K562 (cell line): ENCODE data around the gene EXOC3L1. TPM values are rescaled to one million over a fixed set of nuclear protein-coding genes. Genes with fewer than 3 reads are reported as not detected.

ENCODE experiments used
- ATAC-seq: fragments of 200-7000 bp; cut with Tn5 transposase; 3 replicates; pipeline ENCODE4 v1.9.1; 2020; ENCODE audit warnings: moderate library complexity
- BruUV-seq: library from RNA; stranded (reverse); fragments of 400-500 nt; replicated peaks from 2 replicates; lab custom pipeline; 2021; lab: Mats Ljungman, UMichigan
- CTCF ChIA-PET: fragments of 300-600 bp; formaldehyde crosslinking; extraction: SDS; loops from one replicate; lab custom pipeline; 2021; ENCODE audit warnings: low intra/inter-chr PET ratio; lab: Yijun Ruan, JAX
- POLR2A ChIA-PET: fragments of 300-600, 350-650 bp; sonication (Branson Sonifier 250); formaldehyde crosslinking; extraction: SDS; loops from one replicate; lab custom pipeline; 2021; ENCODE audit warnings: antibody characterized with exemption, inconsistent platforms; lab: Yijun Ruan, JAX
- DNase-seq, 4 experiments: peaks; one replicate each; pipeline versions ENCODE4 v3.0.0 to v3.0.0-alpha.2; 2011 to 2018; ENCODE audit warnings: low spot score in 3 of 4, mixed read lengths in 3 of 4; ENCODE audit errors: extremely low read depth in 1 of 4
- FAIRE-seq: peaks from 2 replicates; lab custom pipeline; 2011; peaks lifted over from hg19 to GRCh38; lab: Jason Lieb, UNC
- H2AFZ ChIP-seq: 2 replicates; pipeline ENCODE4 v1.6.0; 2011; ENCODE audit warnings: low read depth, low read length, control low read depth, inconsistent platforms
- H3K27ac ChIP-seq: fragments of 200-600 bp; 3 replicates; pipeline ENCODE4 v1.8.0; 2011; ENCODE audit warnings: low read depth, mild to moderate bottlenecking, control low read depth, inconsistent platforms, low read length, moderate library complexity, mixed read lengths; ENCODE audit errors: extremely low read depth
- H3K27me3 ChIP-seq, 2 experiments: fragments of 300-600 bp in 1 of 2; 2 replicates in 1 of 2; 3 replicates in 1 of 2; pipeline versions ENCODE4 v1.6.0 to v1.8.0; 2011; ENCODE audit warnings: inconsistent platforms in 2 of 2, low read length in 2 of 2, mild to moderate bottlenecking in 1 of 2, mixed read lengths in 1 of 2, moderate library complexity in 1 of 2; ENCODE audit not compliant: control insufficient read depth in 2 of 2, insufficient read depth in 2 of 2
- H3K36me3 ChIP-seq: fragments of 300-600 bp; 3 replicates; pipeline ENCODE4 v1.8.0; 2011; ENCODE audit warnings: mild to moderate bottlenecking, low read length, inconsistent platforms; ENCODE audit not compliant: control insufficient read depth, insufficient read depth
- H3K4me1 ChIP-seq, 2 experiments: fragments of 200-600 bp in 1 of 2; replicated peaks in 1 of 2; 2 replicates in 1 of 2; 3 replicates in 1 of 2; pipeline versions ENCODE4 v1.5.1 to v1.8.0; 2011; ENCODE audit warnings: inconsistent platforms in 2 of 2, low read length in 2 of 2, mild to moderate bottlenecking in 1 of 2, mixed read lengths in 1 of 2, moderate library complexity in 1 of 2; ENCODE audit not compliant: control insufficient read depth in 2 of 2, insufficient read depth in 2 of 2
- H3K4me2 ChIP-seq: 2 replicates; pipeline ENCODE4 v1.6.1; 2011; ENCODE audit warnings: low read length, control low read depth, inconsistent platforms, mixed read lengths; ENCODE audit not compliant: insufficient read depth
- H3K4me3 ChIP-seq: fragments of 200-600 bp; sonication (generic), shearing (Covaris generic); 2 replicates; pipeline ENCODE4 v1.5.1; 2016; ENCODE audit warnings: control low read depth, inconsistent platforms
- H3K79me2 ChIP-seq: fragments of 200-600 bp; 3 replicates; pipeline ENCODE4 v1.8.0; 2011; ENCODE audit warnings: low read length, inconsistent platforms; ENCODE audit not compliant: control insufficient read depth, insufficient read depth
- H3K9ac ChIP-seq, 2 experiments: 2 replicates each; pipeline versions ENCODE4 v1.6.0 to v1.6.1; 2011; ENCODE audit warnings: low read depth in 2 of 2, low read length in 2 of 2, control low read depth in 1 of 2, inconsistent platforms in 1 of 2, mild to moderate bottlenecking in 1 of 2, mixed read lengths in 1 of 2; ENCODE audit not compliant: insufficient read depth in 1 of 2
- H3K9me1 ChIP-seq: one replicate; pipeline ENCODE4 v1.6.0; 2011; ENCODE audit warnings: inconsistent platforms, mild to moderate bottlenecking, low read length, moderate library complexity; ENCODE audit not compliant: control insufficient read depth, insufficient read depth
- H3K9me3 ChIP-seq: replicated peaks from 2 replicates; pipeline ENCODE4 v1.5.1; 2011; ENCODE audit warnings: low read depth, low read length, inconsistent platforms; ENCODE audit not compliant: control insufficient read depth, insufficient read depth
- H4K20me1 ChIP-seq: replicated peaks from 2 replicates; pipeline ENCODE4 v1.6.1; 2011; ENCODE audit warnings: low read length, inconsistent platforms, mixed read lengths; ENCODE audit not compliant: control insufficient read depth, insufficient read depth
- ATF7 ChIP-seq: fragments of 450-650 bp; IDR thresholded peaks from 2 replicates; pipeline ENCODE4 v1.7.1; 2014; ENCODE audit warnings: mild to moderate bottlenecking, moderate library complexity
- CBX8 ChIP-seq: fragments of 200-600 bp; sonication (generic); IDR thresholded peaks from 2 replicates; pipeline ENCODE4 v1.6.1; 2012; ENCODE audit warnings: borderline replicate concordance, mixed run types, low read depth, mild to moderate bottlenecking, moderate library complexity, mixed read lengths, low read length, control low read depth, inconsistent platforms; ENCODE audit not compliant: poor library complexity, severe bottlenecking; ENCODE audit errors: extremely low read depth
- HNRNPLL ChIP-seq: fragments of 200-400 bp; formaldehyde crosslinking; IDR thresholded peaks from 2 replicates; pipeline ENCODE4 v1.6.1; 2017; ENCODE audit warnings: low read length, low read depth, mild to moderate bottlenecking; ENCODE audit not compliant: poor library complexity, severe bottlenecking
- JUND ChIP-seq, 2 experiments: IDR thresholded peaks; 2 replicates in 1 of 2; 3 replicates in 1 of 2; pipeline ENCODE4 v1.6.1; 2011; ENCODE audit warnings: borderline replicate concordance in 2 of 2, low read depth in 2 of 2, low read length in 2 of 2, improper control_type of control experiment in 1 of 2, missing biosample characterization in 1 of 2, missing genetic modification characterization in 1 of 2, missing genetic modification reagents in 1 of 2
- NONO ChIP-seq, 2 experiments: fragments of 200-400 bp in 1 of 2; fragments of 450-650 bp in 1 of 2; formaldehyde crosslinking in 1 of 2; IDR thresholded peaks; 2 replicates each; pipeline ENCODE4 v1.6.1; 2017; ENCODE audit warnings: low read depth in 2 of 2, mild to moderate bottlenecking in 2 of 2, moderate library complexity in 2 of 2, low read length in 1 of 2
- POLR3A ChIP-seq: IDR thresholded peaks from 2 replicates; pipeline ENCODE4 v1.6.1; 2011; ENCODE audit warnings: borderline replicate concordance, mild to moderate bottlenecking, moderate library complexity; ENCODE audit not compliant: insufficient read length, insufficient read depth; ENCODE audit errors: extremely low read depth
- PTTG1 ChIP-seq: fragments of 450-650 bp; IDR thresholded peaks from 2 replicates; pipeline ENCODE4 v1.6.1; 2016; ENCODE audit warnings: low read depth, mild to moderate bottlenecking, missing genetic modification characterization, missing compliant biosample characterization
- RAD21 ChIP-seq, 2 experiments: fragments of 250-450 bp in 1 of 2; fragments of 450-650 bp in 1 of 2; sonication (Bioruptor Pico) in 1 of 2; formaldehyde crosslinking in 1 of 2; IDR thresholded peaks in 1 of 2; conservative IDR thresholded peaks in 1 of 2; 2 replicates each; pipeline versions ENCODE4 v1.4.0 to v1.8.0; 2020 to 2022; ENCODE audit warnings: mild to moderate bottlenecking in 2 of 2, moderate library complexity in 1 of 2
- SMAD4 ChIP-seq: fragments of 250-450 bp; sonication (Bioruptor Pico); conservative IDR thresholded peaks from 2 replicates; pipeline ENCODE4 v1.8.0; 2021; ENCODE audit warnings: inconsistent platforms, mild to moderate bottlenecking, moderate library complexity
- TCF3 ChIP-seq: sonication (generic); formaldehyde crosslinking; IDR thresholded peaks from 2 replicates; pipeline ENCODE4 v1.4.0; 2020; ENCODE audit warnings: mild to moderate bottlenecking, missing genetic modification reagents
- TFAM ChIP-seq: fragments of 250-450 bp; sonication (Bioruptor Pico); conservative IDR thresholded peaks from 2 replicates; pipeline ENCODE4 v1.5.0; 2021; ENCODE audit warnings: mild to moderate bottlenecking, moderate library complexity
- WHSC1 ChIP-seq: IDR thresholded peaks from one replicate; pipeline ENCODE4 v1.6.1; 2012; ENCODE audit warnings: low read length, control low read depth, inconsistent platforms
- ZC3H4 ChIP-seq: sonication (generic); formaldehyde crosslinking; IDR thresholded peaks from 2 replicates; pipeline ENCODE4 v1.9.0; 2021; ENCODE audit warnings: missing genetic modification reagents, borderline replicate concordance
- ZNF253 ChIP-seq: fragments of 250-450 bp; sonication (Bioruptor Pico); conservative IDR thresholded peaks from 2 replicates; pipeline ENCODE4 v1.6.1; 2021; ENCODE audit warnings: mild to moderate bottlenecking
- ZNF263 ChIP-seq: sonication (generic); formaldehyde crosslinking; IDR thresholded peaks from 2 replicates; pipeline ENCODE4 v1.8.0; 2022; ENCODE audit warnings: mild to moderate bottlenecking, missing genetic modification reagents, borderline replicate concordance
- WGBS: fragments of 100-300 bp; shearing (Covaris generic); methylation state at CpG from one replicate; pipeline ENCODE4 v1.1.6; 2016; ENCODE audit warnings: low coverage, mixed read lengths; ENCODE audit not compliant: insufficient coverage; ENCODE audit errors: missing lambda C conversion rate; 5-methylcytosine and 5-hydroxymethylcytosine counted together
- in situ Hi-C: fragments of 300-500 bp; cut with MboI; formaldehyde crosslinking; loops from 4 replicates; pipeline ENCODE4 v1.15.0; 2018; ENCODE audit warnings: inconsistent platforms, mixed read lengths
- intact Hi-C: fragments of 100-400 bp; cut with micrococcal nuclease; formaldehyde crosslinking; loops from 2 replicates; pipeline ENCODE4 v1.14.2; 2022
- polyA plus RNA-seq, 8 experiments: library from polyadenylated mRNA; depleted of rRNA in 4 of 8; stranded (reverse) in 5 of 8; unstranded in 3 of 8; fragments of >200 nt; fragmentation: Nextera tagmentation in 2 of 8; fragmentation: Illumina TruSeq in 1 of 8; extraction: Ambion mirVana in 2 of 8; extraction: Trizol in 1 of 8; gene quantifications; 2 replicates each; pipeline versions ENCODE4 v1.2.1 to v1.2.3, GENCODE V29; 2011 to 2014; ENCODE audit warnings: inconsistent platforms in 1 of 8, missing spikeins in 1 of 8
- total RNA-seq, 7 experiments: library from RNA; depleted of rRNA in 6 of 7; stranded (reverse); fragments of >200 nt in 6 of 7; fragmentation: Illumina TruSeq in 2 of 7; extraction: Trizol in 2 of 7; gene quantifications; 2 replicates each; pipeline versions ENCODE4 v1.2.1 to v1.2.3, GENCODE V29; 2011 to 2021; ENCODE audit warnings: low replicate concordance in 1 of 7
- TF ChIP-seq, protein P1 (sequence below): IDR thresholded peaks from 2 replicates; pipeline ENCODE4 v1.6.1; 2011; ENCODE audit not compliant: insufficient read length; ENCODE audit errors: extremely low read depth
- TF ChIP-seq, protein P2 (sequence below): sonication (generic); formaldehyde crosslinking; IDR thresholded peaks from 2 replicates; pipeline ENCODE4 v1.8.0; 2022; ENCODE audit warnings: missing genetic modification reagents, mild to moderate bottlenecking, moderate library complexity, borderline replicate concordance

EXOC3L1 gene
- total and polyA plus RNA-seq, 9 of the 15 experiments (the other 6 are each of a cell fraction or from before 2014, with no cell fraction given): 0.08 TPM; not detected in 8

DNA sequence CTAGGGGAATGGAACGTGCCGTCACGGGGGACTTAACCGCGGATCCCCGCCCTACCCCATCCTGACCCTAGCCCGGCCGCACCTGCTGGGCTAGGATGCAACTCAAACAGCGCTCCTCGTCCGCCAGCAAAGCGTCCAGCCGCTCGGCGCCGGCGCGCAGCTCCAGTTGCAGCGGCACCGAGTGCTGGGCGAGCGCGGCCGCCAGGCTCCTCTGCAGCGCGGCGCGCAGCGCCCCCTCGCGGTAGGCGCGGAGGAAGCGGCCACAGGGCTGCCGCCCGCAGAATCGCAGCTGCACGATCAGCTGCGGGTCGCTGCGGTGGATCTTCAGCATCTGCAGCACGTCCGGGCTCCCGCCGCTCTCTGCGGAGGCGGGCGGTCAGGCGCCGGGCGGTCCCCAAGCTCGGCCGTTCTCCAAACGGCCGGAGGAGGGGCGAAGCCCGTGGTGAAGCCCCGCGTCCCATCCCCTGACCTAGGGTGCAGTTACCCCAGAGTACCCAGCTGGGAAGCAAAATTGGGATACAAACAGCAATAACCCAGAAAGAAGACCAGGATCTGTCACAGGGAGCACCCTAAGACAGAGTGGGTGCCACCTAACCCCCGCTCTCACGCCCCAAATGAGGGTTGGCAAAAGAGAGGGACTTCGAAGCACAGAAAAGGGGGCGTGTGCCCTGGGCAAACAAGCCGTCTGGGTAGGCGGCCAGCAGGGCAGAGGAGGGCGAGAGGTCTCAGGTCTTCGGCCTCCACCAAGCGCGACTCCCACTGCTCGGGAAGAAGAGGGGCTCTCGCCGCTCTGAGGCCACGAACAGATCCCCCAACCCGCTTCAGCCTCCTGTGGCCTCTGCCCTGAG lies 34.4 kb downstream of the EXOC3L1 start:
- ChIA-PET CTCF (interaction anchor here (0.6 to 3.2 kb wide), 10 partner anchors 16 to 219 kb away, joined by 3 to 29 read pairs (median 3); no protein-coding TSS in a partner anchor), POLR2A (interaction anchor here (0.6 to 1.3 kb wide), 7 partner anchors 21 to 372 kb away, joined by 3 to 4 read pairs (median 3); no protein-coding TSS in a partner anchor)
- Histone ChIP-seq H3K27me3 (no peaks in the 10 kb centered on the region), H2AFZ (no peak overlapping the region), H3K4me2 (peak overlapping the region; percentile 65; the same call in 1 of the 2 replicates), H3K9ac (peak overlapping the region in 1 of 2 experiments; percentile 78; a peak in 2 of 4 replicates), H3K9me3 (no peaks in the 10 kb centered on the region), H3K4me1 (peaks cover 16 to 53% of the 10 kb centered on the region in 2 experiments), H3K9me1 (no peaks in the 10 kb centered on the region), H4K20me1 (peaks cover 16% of the 10 kb centered on the region), H3K36me3 (no peaks in the 10 kb centered on the region; the same call in 2 of the 3 replicates), H3K79me2 (peaks cover 17% of the 10 kb centered on the region), H3K27ac (no peak overlapping the region), H3K4me3 (no peak overlapping the region)
- BruUV-seq: no TSS peak
- intact Hi-C loops (loop anchor here (1.0 to 5.0 kb wide), 2 partner anchors 137 to 178 kb away; no protein-coding TSS in a partner anchor), in situ Hi-C loops (loop anchor here (5.0 to 25.0 kb wide), 2 partner anchors 138 to 193 kb away; partner anchors contain the start of gene CES3)
- ATAC-seq (peak; percentile 83), DNase-seq (peak; percentile 81 to 87 (median 84)), FAIRE-seq (peak; percentile 74)
- 11% methylated on average over 49 of the region's 74 CpGs for WGBS
- TF ChIP-seq ZNF263 (CRISPR knock-in tag) (no peak), RAD21 (CRISPR knock-in tag; conservative IDR thresholded peaks at IDR 0.05 in 1 of 2, IDR thresholded peaks at IDR 0.05 in 1 of 2) (peak; percentile 83 to 91), TFAM (CRISPR knock-in tag) (no peak), POLR3A (no peak), NONO (IDR thresholded peaks at IDR 0.05; ENCODE audit: low read depth in 2 of 2, low read length in 1 of 2) (peak in 1 of 2 experiments; percentile 86; a peak in 2 of 4 replicates), PTTG1 (tag) (no peak), JUND (IDR thresholded peaks at IDR 0.05; ENCODE audit: borderline replicate concordance, low read depth, low read length) (peak; percentile 51; the same call in 1 of the 2 replicates), JUND (tag; IDR thresholded peaks at IDR 0.05; ENCODE audit: borderline replicate concordance, low read depth, low read length) (no peak), ZC3H4 (CRISPR knock-in tag) (no peak), HNRNPLL (peak; percentile 31), TCF3 (peak; percentile 9; the same call in 1 of the 2 replicates), ZNF253 (no peak), CBX8 (no peak), ATF7 (peak; percentile 58), WHSC1 (no peak), SMAD4 (CRISPR knock-in tag) (peak; percentile 57; the same call in 1 of the 2 replicates)
- TF ChIP-seq, protein P1, sequence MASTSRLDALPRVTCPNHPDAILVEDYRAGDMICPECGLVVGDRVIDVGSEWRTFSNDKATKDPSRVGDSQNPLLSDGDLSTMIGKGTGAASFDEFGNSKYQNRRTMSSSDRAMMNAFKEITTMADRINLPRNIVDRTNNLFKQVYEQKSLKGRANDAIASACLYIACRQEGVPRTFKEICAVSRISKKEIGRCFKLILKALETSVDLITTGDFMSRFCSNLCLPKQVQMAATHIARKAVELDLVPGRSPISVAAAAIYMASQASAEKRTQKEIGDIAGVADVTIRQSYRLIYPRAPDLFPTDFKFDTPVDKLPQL: no peak
- TF ChIP-seq, protein P2, sequence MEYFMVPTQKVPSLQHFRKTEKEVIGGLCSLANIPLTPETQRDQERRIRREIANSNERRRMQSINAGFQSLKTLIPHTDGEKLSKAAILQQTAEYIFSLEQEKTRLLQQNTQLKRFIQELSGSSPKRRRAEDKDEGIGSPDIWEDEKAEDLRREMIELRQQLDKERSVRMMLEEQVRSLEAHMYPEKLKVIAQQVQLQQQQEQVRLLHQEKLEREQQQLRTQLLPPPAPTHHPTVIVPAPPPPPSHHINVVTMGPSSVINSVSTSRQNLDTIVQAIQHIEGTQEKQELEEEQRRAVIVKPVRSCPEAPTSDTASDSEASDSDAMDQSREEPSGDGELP (CRISPR knock-in tag): peak; percentile 95
